K562 (cell line): ENCODE data around the gene MAP3K13. TPM values are rescaled to one million over a fixed set of nuclear protein-coding genes. Genes with fewer than 3 reads are reported as not detected.

Experiments
- ATF7 ChIP-seq: fragments of 450-650 bp; IDR thresholded peaks from 2 replicates; pipeline ENCODE4 v1.7.1; 2014; ENCODE audit warnings: mild to moderate bottlenecking, moderate library complexity
- DLX4 ChIP-seq: fragments of 250-450 bp; sonication (Bioruptor Pico); IDR thresholded peaks from 2 replicates; pipeline ENCODE4 v1.6.1; 2021; ENCODE audit warnings: mild to moderate bottlenecking
- PYGO2 ChIP-seq: fragments of 450-650 bp; IDR thresholded peaks from 2 replicates; pipeline ENCODE4 v1.6.1; 2016; ENCODE audit warnings: mild to moderate bottlenecking, missing genetic modification characterization, moderate library complexity, missing compliant biosample characterization
- RERE ChIP-seq: sonication (generic); formaldehyde crosslinking; IDR thresholded peaks from 2 replicates; pipeline ENCODE4 v1.8.0; 2023; ENCODE audit warnings: missing genetic modification reagents, mild to moderate bottlenecking, borderline replicate concordance
- SMAD2 ChIP-seq: fragments of 150-350 bp; IDR thresholded peaks from 2 replicates; pipeline ENCODE4 v1.6.1; 2014; ENCODE audit warnings: low read depth, mild to moderate bottlenecking, low read length
- SRSF9 ChIP-seq: fragments of 200-400 bp; formaldehyde crosslinking; IDR thresholded peaks from 2 replicates; pipeline ENCODE4 v1.6.1; 2017; ENCODE audit warnings: low read depth, low read length, borderline replicate concordance
- TEAD1 ChIP-seq, 2 experiments: fragments of 450-650 bp in 1 of 2; sonication (generic) in 1 of 2; formaldehyde crosslinking; IDR thresholded peaks; 2 replicates each; pipeline versions ENCODE4 v1.4.0 to v1.8.0; 2020 to 2022; ENCODE audit warnings: mild to moderate bottlenecking in 2 of 2, missing genetic modification reagents in 1 of 2
- ZHX1 ChIP-seq: fragments of 150-350 bp; conservative IDR thresholded peaks from 2 replicates; pipeline ENCODE4 v1.6.1; 2014; ENCODE audit warnings: low read length
- ZNF133 ChIP-seq: fragments of 250-450 bp; sonication (Bioruptor Pico); IDR thresholded peaks from 2 replicates; pipeline ENCODE4 v1.4.0; 2020; ENCODE audit warnings: mild to moderate bottlenecking
- ZNF445 ChIP-seq: fragments of 250-450 bp; sonication (Bioruptor Pico); IDR thresholded peaks from 2 replicates; pipeline ENCODE4 v1.4.0; 2020; ENCODE audit warnings: low read depth, mild to moderate bottlenecking, moderate library complexity
- ZNF518B ChIP-seq: fragments of 250-450 bp; sonication (Bioruptor Pico); IDR thresholded peaks from 2 replicates; pipeline ENCODE4 v1.5.0; 2021; ENCODE audit warnings: mild to moderate bottlenecking, moderate library complexity
- ZNF668 ChIP-seq: fragments of 250-450 bp; sonication (Bioruptor Pico); IDR thresholded peaks from 2 replicates; pipeline ENCODE4 v1.8.0; 2022; ENCODE audit warnings: mild to moderate bottlenecking, inconsistent platforms
- polyA plus RNA-seq, 8 experiments: library from polyadenylated mRNA; depleted of rRNA in 4 of 8; stranded (reverse) in 5 of 8; unstranded in 3 of 8; fragments of >200 nt; fragmentation: Nextera tagmentation in 2 of 8; fragmentation: Illumina TruSeq in 1 of 8; extraction: Ambion mirVana in 2 of 8; extraction: Trizol in 1 of 8; gene quantifications; 2 replicates each; pipeline versions ENCODE4 v1.2.1 to v1.2.3, GENCODE V29; 2011 to 2014; ENCODE audit warnings: inconsistent platforms in 1 of 8, missing spikeins in 1 of 8
- total RNA-seq, 7 experiments: library from RNA; depleted of rRNA in 6 of 7; stranded (reverse); fragments of >200 nt in 6 of 7; fragmentation: Illumina TruSeq in 2 of 7; extraction: Trizol in 2 of 7; gene quantifications; 2 replicates each; pipeline versions ENCODE4 v1.2.1 to v1.2.3, GENCODE V29; 2011 to 2021; ENCODE audit warnings: low replicate concordance in 1 of 7

Gene MAP3K13
- total and polyA plus RNA-seq, 9 of the 15 experiments (the other 6 are each of a cell fraction or from before 2014, with no cell fraction given): 0.04 to 0.32 (median 0.15) TPM; not detected in 2

GRCh38 chr3:185362850-185363661, at the start of gene MAP3K13 (continued):
- TF ChIP-seq DLX4 (CRISPR knock-in tag) (no peak), RERE (CRISPR knock-in tag) (no peak), ATF7 (peak; percentile 46), SRSF9 (no peak), ZNF518B (no peak), TEAD1 (CRISPR knock-in tag; IDR thresholded peaks at IDR 0.05) (no peak), ZHX1 (no peak), ZNF445 (CRISPR knock-in tag) (no peak), SMAD2 (no peak), PYGO2 (no peak), ZNF668 (CRISPR knock-in tag) (no peak), ZNF133 (CRISPR knock-in tag) (no peak)
